ENCODE results near the gene CALB2. TPM values are rescaled to one million over a fixed set of nuclear protein-coding genes. Genes with fewer than 3 reads are reported as not detected.

Gene CALB2
- total RNA-seq, 1 experiment from 2014 or later, result 1.6 TPM

DNA sequence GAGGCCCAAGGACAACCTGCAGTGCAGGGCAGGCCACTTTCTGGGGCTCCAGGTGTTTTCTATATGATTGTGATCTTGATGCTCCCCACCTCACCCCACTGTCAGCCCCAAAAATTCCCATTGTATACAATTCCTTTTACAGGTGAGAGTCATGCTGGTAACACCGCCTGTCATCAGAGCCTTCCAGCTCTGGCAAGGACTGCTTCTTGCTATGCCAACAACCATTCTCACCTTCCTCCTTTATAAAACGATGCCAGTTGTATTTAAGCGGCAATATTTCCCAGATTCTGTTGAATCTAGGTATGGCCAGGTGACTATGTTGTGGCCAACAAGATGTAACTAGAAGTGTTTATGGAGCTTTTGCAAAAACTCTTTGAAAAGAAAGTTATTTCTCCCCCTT lies 30.4 kb upstream of the CALB2 start:
- TF ChIP-seq, protein P1, sequence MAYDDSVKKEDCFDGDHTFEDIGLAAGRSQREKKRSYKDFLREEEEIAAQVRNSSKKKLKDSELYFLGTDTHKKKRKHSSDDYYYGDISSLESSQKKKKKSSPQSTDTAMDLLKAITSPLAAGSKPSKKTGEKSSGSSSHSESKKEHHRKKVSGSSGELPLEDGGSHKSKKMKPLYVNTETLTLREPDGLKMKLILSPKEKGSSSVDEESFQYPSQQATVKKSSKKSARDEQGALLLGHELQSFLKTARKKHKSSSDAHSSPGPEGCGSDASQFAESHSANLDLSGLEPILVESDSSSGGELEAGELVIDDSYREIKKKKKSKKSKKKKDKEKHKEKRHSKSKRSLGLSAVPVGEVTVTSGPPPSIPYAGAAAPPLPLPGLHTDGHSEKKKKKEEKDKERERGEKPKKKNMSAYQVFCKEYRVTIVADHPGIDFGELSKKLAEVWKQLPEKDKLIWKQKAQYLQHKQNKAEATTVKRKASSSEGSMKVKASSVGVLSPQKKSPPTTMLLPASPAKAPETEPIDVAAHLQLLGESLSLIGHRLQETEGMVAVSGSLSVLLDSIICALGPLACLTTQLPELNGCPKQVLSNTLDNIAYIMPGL (CRISPR knock-in tag; IDR thresholded peaks at IDR 0.05), result no peak
- TF ChIP-seq, protein P2, sequence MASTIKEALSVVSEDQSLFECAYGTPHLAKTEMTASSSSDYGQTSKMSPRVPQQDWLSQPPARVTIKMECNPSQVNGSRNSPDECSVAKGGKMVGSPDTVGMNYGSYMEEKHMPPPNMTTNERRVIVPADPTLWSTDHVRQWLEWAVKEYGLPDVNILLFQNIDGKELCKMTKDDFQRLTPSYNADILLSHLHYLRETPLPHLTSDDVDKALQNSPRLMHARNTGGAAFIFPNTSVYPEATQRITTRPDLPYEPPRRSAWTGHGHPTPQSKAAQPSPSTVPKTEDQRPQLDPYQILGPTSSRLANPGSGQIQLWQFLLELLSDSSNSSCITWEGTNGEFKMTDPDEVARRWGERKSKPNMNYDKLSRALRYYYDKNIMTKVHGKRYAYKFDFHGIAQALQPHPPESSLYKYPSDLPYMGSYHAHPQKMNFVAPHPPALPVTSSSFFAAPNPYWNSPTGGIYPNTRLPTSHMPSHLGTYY (CRISPR knock-in tag; IDR thresholded peaks at IDR 0.05), result no peak
- no peak for TF ChIP-seq SMAD4 (CRISPR knock-in tag; IDR thresholded peaks at IDR 0.05)
- DNase-seq (ENCODE audit: low spot score) (no peak), ATAC-seq (no peak)
- Mint-ChIP-seq H3K27ac (no peak overlapping the region), H3K9me3 (peaks cover 17% of the 10 kb centered on the region; the same call in 1 of the 2 replicates), H3K36me3 (no peaks in the 10 kb centered on the region), H3K4me3 (no peak overlapping the region), H3K27me3 (ENCODE audit: low read depth) (no peaks in the 10 kb centered on the region), H3K4me1 (peaks cover 6% of the 10 kb centered on the region; the same call in 1 of the 2 replicates)
- CTCF ChIA-PET, result interaction anchor here (5.4 kb wide), 1 partner anchor 17 kb away, joined by 37 read pairs; no protein-coding TSS in a partner anchor
- POLR2A ChIA-PET, result no interaction called here

DNA sequence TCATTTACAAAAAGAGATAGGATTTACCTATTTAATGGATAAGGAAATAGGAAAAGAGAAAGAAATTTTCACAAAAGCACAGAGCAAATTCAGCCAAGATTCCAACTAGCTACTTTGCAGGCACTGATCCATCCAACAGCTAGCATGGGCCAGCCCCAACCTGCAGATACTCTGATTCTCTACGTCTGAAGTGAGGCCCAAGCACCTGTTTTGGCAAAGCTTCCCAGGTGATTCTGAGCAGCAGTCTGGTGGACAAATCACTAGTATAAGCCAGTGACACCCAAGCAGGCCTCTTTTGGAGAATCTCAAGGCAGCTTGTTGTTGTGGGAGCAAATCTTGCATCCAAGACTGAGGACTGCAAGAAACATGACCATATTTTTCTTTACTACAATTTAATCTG lies 20.9 kb upstream of the CALB2 start:
- DNase-seq (ENCODE audit: low spot score), result no peak
- ATAC-seq, result no peak
- TF ChIP-seq PRRX2 (CRISPR knock-in tag; IDR thresholded peaks at IDR 0.05) (no peak), NR3C1 (CRISPR knock-in tag; conservative IDR thresholded peaks at IDR 0.05; ENCODE audit: low read depth) (no peak), JUN (CRISPR knock-in tag; IDR thresholded peaks at IDR 0.05) (no peak), EMX1 (CRISPR knock-in tag; IDR thresholded peaks at IDR 0.05) (no peak), RELA (CRISPR knock-in tag; IDR thresholded peaks at IDR 0.05; ENCODE audit: borderline replicate concordance) (no peak), ZNF317 (CRISPR knock-in tag; IDR thresholded peaks at IDR 0.05; ENCODE audit: borderline replicate concordance, low read depth) (no peak), GRHL2 (CRISPR knock-in tag; IDR thresholded peaks at IDR 0.05; ENCODE audit: insufficient replicate concordance, severe bottlenecking) (no peak), ELF4 (CRISPR knock-in tag; IDR thresholded peaks at IDR 0.05; ENCODE audit: low read depth) (no peak), ESRRA (CRISPR knock-in tag; IDR thresholded peaks at IDR 0.05; ENCODE audit: borderline replicate concordance) (no peak)
- TF ChIP-seq, protein P3, sequence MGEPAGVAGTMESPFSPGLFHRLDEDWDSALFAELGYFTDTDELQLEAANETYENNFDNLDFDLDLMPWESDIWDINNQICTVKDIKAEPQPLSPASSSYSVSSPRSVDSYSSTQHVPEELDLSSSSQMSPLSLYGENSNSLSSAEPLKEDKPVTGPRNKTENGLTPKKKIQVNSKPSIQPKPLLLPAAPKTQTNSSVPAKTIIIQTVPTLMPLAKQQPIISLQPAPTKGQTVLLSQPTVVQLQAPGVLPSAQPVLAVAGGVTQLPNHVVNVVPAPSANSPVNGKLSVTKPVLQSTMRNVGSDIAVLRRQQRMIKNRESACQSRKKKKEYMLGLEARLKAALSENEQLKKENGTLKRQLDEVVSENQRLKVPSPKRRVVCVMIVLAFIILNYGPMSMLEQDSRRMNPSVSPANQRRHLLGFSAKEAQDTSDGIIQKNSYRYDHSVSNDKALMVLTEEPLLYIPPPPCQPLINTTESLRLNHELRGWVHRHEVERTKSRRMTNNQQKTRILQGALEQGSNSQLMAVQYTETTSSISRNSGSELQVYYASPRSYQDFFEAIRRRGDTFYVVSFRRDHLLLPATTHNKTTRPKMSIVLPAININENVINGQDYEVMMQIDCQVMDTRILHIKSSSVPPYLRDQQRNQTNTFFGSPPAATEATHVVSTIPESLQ (CRISPR knock-in tag; IDR thresholded peaks at IDR 0.05), result no peak
- TF ChIP-seq, protein P4, sequence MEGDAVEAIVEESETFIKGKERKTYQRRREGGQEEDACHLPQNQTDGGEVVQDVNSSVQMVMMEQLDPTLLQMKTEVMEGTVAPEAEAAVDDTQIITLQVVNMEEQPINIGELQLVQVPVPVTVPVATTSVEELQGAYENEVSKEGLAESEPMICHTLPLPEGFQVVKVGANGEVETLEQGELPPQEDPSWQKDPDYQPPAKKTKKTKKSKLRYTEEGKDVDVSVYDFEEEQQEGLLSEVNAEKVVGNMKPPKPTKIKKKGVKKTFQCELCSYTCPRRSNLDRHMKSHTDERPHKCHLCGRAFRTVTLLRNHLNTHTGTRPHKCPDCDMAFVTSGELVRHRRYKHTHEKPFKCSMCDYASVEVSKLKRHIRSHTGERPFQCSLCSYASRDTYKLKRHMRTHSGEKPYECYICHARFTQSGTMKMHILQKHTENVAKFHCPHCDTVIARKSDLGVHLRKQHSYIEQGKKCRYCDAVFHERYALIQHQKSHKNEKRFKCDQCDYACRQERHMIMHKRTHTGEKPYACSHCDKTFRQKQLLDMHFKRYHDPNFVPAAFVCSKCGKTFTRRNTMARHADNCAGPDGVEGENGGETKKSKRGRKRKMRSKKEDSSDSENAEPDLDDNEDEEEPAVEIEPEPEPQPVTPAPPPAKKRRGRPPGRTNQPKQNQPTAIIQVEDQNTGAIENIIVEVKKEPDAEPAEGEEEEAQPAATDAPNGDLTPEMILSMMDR (IDR thresholded peaks at IDR 0.05), result no peak
- TF ChIP-seq, protein P5, sequence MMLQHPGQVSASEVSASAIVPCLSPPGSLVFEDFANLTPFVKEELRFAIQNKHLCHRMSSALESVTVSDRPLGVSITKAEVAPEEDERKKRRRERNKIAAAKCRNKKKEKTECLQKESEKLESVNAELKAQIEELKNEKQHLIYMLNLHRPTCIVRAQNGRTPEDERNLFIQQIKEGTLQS (CRISPR knock-in tag; conservative IDR thresholded peaks at IDR 0.05), result no peak
- TF ChIP-seq, protein P6, sequence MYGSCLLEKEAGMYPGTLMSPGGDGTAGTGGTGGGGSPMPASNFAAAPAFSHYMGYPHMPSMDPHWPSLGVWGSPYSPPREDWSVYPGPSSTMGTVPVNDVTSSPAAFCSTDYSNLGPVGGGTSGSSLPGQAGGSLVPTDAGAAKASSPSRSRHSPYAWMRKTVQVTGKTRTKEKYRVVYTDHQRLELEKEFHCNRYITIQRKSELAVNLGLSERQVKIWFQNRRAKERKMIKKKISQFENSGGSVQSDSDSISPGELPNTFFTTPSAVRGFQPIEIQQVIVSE (CRISPR knock-in tag; IDR thresholded peaks at IDR 0.05; ENCODE audit: borderline replicate concordance), result no peak
- TF ChIP-seq, protein P7, sequence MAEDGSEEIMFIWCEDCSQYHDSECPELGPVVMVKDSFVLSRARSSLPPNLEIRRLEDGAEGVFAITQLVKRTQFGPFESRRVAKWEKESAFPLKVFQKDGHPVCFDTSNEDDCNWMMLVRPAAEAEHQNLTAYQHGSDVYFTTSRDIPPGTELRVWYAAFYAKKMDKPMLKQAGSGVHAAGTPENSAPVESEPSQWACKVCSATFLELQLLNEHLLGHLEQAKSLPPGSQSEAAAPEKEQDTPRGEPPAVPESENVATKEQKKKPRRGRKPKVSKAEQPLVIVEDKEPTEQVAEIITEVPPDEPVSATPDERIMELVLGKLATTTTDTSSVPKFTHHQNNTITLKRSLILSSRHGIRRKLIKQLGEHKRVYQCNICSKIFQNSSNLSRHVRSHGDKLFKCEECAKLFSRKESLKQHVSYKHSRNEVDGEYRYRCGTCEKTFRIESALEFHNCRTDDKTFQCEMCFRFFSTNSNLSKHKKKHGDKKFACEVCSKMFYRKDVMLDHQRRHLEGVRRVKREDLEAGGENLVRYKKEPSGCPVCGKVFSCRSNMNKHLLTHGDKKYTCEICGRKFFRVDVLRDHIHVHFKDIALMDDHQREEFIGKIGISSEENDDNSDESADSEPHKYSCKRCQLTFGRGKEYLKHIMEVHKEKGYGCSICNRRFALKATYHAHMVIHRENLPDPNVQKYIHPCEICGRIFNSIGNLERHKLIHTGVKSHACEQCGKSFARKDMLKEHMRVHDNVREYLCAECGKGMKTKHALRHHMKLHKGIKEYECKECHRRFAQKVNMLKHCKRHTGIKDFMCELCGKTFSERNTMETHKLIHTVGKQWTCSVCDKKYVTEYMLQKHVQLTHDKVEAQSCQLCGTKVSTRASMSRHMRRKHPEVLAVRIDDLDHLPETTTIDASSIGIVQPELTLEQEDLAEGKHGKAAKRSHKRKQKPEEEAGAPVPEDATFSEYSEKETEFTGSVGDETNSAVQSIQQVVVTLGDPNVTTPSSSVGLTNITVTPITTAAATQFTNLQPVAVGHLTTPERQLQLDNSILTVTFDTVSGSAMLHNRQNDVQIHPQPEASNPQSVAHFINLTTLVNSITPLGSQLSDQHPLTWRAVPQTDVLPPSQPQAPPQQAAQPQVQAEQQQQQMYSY (CRISPR knock-in tag; IDR thresholded peaks at IDR 0.05), result no peak

More for the DNA sequence above, 20.9 kb upstream of the CALB2 start:
- peaks cover 4% of the 10 kb centered on the region for H3K27me3 Mint-ChIP-seq (ENCODE audit: low read depth)
- H3K9me3 Mint-ChIP-seq, result peaks cover 13% of the 10 kb centered on the region
- H3K27ac Mint-ChIP-seq, result no peak overlapping the region
- ChIA-PET CTCF (interaction anchor here (3.2 kb wide), 1 partner anchor 26 kb away, joined by 10 read pairs; no protein-coding TSS in a partner anchor), POLR2A (no interaction called here)
- no peaks in the 10 kb centered on the region for H3K4me1 Mint-ChIP-seq
- H3K4me3 Mint-ChIP-seq, result no peak overlapping the region
- H3K36me3 Mint-ChIP-seq, result no peaks in the 10 kb centered on the region

All from WTC11 (cell line).